DOHH2 (cell line): ENCODE measurements around the gene SFXN5.

Experiments
- EZH2phosphoT487 ChIP-seq: fragments of 200-600 bp; sonication (generic); IDR thresholded peaks from 2 replicates; pipeline ENCODE4 v1.6.1; 2017; ENCODE audit warnings: borderline replicate concordance, mild to moderate bottlenecking, antibody characterized with exemption, low read length, moderate library complexity, mixed read lengths
- TF ChIP-seq, protein P1 (sequence below): fragments of 200-600 bp; sonication (generic); IDR thresholded peaks from one replicate; pipeline ENCODE4 v1.5.1; 2014; ENCODE audit warnings: antibody characterized with exemption, mild to moderate bottlenecking, low read depth, low read length; ENCODE audit not compliant: poor library complexity, severe bottlenecking

DNA sequence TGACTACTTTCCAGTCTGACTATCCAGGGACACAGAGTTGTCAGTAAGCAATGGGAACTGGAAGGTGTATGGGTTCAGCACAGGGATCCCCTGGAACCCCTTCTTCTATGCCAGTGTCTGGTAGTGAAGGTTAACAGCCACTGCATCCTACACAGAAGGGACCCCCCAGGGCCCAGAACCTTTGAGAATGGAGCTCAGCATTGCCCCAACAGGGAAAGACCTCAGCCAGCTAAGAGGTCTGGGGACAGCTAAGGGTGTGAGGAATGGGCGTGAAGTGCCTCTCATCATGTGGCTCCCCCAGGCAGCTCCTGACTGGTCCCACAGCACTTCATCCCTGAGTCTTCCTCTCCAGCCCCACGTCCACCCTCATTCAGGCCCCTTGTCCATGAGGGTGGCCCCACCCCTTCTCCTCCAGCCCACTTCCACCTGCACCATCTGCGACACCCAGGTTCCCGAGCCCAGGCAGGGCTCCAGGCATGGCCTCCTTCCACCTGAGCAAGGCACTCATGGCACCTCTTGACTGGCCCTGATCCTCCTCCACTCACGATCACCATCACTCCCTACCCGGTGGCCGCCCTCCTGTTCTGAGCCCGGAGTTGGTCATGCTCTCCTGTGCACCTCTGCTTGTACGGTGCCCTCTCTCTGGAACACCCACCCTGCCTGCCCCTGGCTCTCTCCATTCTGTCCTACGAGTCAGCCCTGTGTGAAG is 77.1 kb downstream of the SFXN5 start:
- TF ChIP-seq, protein P1, sequence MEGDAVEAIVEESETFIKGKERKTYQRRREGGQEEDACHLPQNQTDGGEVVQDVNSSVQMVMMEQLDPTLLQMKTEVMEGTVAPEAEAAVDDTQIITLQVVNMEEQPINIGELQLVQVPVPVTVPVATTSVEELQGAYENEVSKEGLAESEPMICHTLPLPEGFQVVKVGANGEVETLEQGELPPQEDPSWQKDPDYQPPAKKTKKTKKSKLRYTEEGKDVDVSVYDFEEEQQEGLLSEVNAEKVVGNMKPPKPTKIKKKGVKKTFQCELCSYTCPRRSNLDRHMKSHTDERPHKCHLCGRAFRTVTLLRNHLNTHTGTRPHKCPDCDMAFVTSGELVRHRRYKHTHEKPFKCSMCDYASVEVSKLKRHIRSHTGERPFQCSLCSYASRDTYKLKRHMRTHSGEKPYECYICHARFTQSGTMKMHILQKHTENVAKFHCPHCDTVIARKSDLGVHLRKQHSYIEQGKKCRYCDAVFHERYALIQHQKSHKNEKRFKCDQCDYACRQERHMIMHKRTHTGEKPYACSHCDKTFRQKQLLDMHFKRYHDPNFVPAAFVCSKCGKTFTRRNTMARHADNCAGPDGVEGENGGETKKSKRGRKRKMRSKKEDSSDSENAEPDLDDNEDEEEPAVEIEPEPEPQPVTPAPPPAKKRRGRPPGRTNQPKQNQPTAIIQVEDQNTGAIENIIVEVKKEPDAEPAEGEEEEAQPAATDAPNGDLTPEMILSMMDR: no peak
- TF ChIP-seq EZH2phosphoT487: no peak
